Epithelial cell of proximal tubule (primary cell): Measurements from ENCODE around the gene NRG2. TPM values are rescaled to one million over a fixed set of nuclear protein-coding genes. Genes with fewer than 3 reads are reported as not detected.
A peak's percentile ranks its signal among the peaks of the same experiment; 100 is the strongest.

Experiments used
- DNase-seq: peaks from one replicate; pipeline ENCODE4 v3.0.0-alpha.2; 2011; ENCODE audit warnings: low read depth
- H3K4me3 ChIP-seq: 2 replicates; pipeline ENCODE4 v1.5.1; 2011; ENCODE audit warnings: low read depth, mild to moderate bottlenecking, low read length
- total RNA-seq: library from RNA; depleted of rRNA; stranded (reverse); fragments of >200 nt; gene quantifications from 2 replicates; pipeline ENCODE4 v1.2.3, GENCODE V29; 2015
- TF ChIP-seq, protein P1 (sequence below): conservative IDR thresholded peaks from 2 replicates; pipeline ENCODE4 v1.5.1; 2012; ENCODE audit warnings: low read depth, mild to moderate bottlenecking, low read length

The NRG2 gene
- total RNA-seq, 1 donor from 2014 or later: 1.5 TPM

DNA sequence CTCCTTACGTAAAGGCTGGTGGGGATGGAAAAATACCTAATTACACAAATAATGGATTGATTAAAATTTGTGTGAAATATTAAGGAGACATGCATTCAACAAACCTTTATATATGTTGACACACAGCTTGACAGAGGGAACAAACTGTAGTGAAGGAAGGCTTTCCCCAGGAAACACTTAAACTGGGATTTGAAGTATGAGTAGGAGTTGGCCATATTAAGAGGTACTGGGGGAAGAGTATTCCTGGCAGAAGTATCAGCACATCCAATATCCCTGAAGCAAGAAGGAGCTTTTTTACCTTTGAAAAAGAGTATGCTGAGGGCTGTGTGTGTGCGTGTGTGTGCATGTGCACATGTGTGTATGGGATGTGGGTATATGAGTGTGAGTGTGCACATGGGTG is 136.4 kb downstream of the NRG2 start:
- no peak for DNase-seq
- TF ChIP-seq, protein P1, sequence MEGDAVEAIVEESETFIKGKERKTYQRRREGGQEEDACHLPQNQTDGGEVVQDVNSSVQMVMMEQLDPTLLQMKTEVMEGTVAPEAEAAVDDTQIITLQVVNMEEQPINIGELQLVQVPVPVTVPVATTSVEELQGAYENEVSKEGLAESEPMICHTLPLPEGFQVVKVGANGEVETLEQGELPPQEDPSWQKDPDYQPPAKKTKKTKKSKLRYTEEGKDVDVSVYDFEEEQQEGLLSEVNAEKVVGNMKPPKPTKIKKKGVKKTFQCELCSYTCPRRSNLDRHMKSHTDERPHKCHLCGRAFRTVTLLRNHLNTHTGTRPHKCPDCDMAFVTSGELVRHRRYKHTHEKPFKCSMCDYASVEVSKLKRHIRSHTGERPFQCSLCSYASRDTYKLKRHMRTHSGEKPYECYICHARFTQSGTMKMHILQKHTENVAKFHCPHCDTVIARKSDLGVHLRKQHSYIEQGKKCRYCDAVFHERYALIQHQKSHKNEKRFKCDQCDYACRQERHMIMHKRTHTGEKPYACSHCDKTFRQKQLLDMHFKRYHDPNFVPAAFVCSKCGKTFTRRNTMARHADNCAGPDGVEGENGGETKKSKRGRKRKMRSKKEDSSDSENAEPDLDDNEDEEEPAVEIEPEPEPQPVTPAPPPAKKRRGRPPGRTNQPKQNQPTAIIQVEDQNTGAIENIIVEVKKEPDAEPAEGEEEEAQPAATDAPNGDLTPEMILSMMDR: no peak
- H3K4me3 ChIP-seq: no peak overlapping the region

DNA sequence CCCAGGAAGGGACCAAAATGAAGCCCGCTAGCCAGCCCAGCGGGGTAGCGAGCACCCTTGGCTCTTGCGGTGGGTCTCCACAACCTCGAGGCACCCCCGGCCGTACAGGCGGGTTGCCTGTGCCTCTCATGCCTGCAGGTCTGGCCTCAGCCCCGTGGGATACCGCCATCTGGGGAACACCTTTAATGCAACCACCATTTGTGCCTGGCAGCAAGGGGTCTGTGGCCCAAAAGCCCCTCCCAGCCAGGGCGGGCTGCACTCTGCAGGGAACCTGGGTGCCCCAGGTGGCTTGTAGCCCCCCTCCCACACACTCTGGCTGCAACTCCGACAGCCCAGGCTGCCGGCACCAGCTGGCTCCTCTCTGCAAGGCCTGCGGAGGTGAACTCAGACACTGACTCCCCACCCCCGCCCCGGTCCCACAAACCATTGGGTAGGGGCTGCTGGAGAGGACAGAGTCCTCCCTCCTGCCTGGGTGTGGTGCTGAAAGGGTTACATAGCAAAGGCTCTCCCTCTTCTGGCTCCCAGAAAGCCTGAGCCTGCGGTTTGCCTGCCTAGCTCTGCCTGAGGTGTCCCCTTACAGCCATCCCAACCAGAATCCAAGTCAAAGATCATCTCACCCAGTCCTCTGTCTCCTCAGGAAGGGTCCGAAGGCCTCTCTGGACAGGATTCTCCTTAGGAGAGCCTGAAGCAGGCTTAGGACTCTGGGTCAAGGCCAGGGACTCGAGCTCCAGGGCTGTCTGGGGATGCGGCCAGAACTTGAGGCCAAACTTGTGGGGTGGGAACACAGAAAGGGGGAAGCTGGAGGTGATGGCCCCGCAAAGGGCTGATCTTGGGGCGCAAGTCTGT is 138.1 kb downstream of the NRG2 start:
- no peak overlapping the region for H3K4me3 ChIP-seq
- TF ChIP-seq, protein P1: no peak
- DNase-seq: no peak

DNA sequence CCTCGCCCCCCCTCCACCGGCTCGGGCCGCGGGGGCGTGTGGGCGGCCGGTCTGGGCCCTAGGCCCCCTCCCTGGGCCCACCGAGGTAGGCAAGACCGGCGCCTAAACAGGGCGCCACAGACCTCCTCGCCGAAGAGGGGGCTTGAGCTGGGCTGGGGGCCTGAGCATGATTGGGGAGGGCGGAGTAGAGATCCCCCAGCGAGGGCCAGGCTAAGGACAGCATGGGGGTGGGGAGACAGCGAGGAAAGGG is 138.6 kb downstream of the NRG2 start:
- DNase-seq: no peak
- TF ChIP-seq, protein P1: no peak
- H3K4me3 ChIP-seq: peak overlapping the region; percentile 37

DNA sequence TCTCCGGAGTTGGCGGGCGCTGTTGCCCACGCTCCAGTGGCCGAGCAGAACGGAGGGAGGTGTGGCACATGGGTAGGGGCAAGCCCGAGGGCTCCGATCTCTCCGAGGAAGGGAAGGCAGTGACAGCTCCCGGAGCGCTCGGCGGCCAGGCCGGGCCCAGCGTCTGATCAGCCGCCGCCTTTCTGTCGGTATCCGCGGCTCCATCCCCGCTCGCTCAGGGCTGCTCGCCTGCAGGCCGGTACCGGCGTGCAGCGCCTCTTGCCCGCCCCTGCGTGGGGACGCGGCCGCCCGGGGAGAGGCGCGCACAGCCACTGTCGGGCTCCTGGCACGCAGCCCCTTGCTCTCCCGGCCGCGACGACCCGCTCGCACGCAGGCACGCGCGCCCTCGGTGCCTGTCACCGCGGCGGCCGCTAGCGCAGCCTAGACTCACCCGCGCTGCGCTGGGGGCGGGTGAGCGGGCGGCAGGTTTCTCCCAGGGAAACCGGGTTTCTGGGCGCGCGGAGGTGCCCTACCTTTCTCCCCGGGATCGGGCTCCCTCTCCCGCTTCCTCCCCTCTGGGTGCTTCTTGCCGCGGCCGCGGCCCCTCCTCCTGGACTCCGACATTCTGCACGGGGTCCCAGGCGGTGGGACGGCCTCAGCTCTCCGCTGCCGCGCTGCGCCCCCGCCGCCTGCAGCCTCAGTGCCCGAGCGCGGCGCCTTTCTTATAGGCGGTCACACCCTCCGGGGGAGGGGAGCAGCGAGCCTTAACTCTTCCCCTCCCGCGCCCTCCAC is 139.1 kb downstream of the NRG2 start:
- peak overlapping the region; percentile 37 for H3K4me3 ChIP-seq
- DNase-seq: no peak
- TF ChIP-seq, protein P1: no peak

DNA sequence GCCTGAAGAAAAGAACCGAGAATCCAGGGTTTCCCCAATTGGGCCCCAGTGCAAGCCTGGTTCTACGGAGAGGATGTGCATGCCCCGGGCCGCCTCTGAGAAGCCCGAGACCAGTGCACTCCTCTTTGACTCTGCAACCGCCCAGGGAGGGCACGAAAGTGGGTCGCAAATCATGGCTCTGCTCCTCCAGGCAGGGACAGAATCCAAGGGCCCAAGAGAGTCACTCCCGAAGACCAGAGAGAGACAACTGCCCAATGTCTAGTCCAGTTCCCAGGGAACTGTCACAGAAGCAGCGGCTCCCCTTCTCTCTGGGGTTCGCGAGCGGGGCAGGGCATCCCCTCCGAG is 139.7 kb downstream of the NRG2 start:
- TF ChIP-seq, protein P1: no peak
- no peak overlapping the region for H3K4me3 ChIP-seq
- DNase-seq: no peak

DNA sequence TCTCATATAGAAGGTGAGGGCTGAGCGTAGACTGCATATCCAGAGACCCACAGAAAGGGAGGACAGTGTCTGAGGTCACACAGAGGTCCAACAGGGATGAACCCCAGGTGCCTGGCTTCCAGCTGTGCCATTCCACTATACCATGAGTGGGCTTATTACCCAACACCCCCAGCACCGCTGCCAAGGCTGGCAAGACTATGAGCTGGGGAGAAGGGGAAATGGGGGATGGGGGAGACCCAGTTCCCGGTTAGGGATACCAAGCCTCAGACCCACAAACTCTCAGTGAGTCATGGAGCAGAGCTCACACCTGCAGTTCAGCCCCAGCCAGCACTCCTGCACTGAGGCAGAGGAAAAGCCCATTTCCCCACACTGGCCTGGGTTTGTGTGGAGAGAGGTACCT is 141.1 kb downstream of the NRG2 start:
- TF ChIP-seq, protein P1: no peak
- no peak overlapping the region for H3K4me3 ChIP-seq
- no peak for DNase-seq

DNA sequence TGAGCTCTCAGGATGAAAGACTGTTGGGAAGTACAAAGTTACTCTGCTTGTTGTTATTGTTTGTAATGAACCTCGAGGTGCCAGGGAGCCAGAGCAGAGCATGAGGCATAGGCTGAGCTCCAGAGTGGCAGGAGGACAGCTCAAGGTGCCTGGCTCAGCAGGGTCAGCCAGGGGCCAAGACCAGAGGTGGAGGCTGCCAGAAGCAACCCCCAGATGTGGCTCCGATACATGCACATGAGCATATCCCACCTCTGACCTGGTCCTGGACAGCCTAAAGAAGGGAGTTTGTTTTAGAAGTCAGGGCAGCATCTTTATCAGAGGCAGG is 141.9 kb downstream of the NRG2 start:
- TF ChIP-seq, protein P1: no peak
- DNase-seq: no peak
- H3K4me3 ChIP-seq: no peak overlapping the region
